Tibial nerve (tissue), 4 donors: ENCODE measurements around the gene GNPAT. TPM values are rescaled to one million over a fixed set of nuclear protein-coding genes. Genes with fewer than 3 reads are reported as not detected.

Experiments
- DNase-seq, 2 donors: peaks; one replicate each; pipeline ENCODE4 v3.0.0-alpha.2; 2019; ENCODE audit warnings: low spot score in 2 of 2
- H3K27ac ChIP-seq, 4 donors: fragments of 200-600 bp; sonication (generic) in 3 of 4; one replicate each; pipeline ENCODE4 v1.5.1; 2017 to 2019; ENCODE audit warnings: mild to moderate bottlenecking in 1 of 4
- H3K27me3 ChIP-seq, 2 donors: fragments of 200-600 bp; sonication (generic) in 1 of 2; one replicate each; pipeline versions ENCODE4 v1.5.1 to v1.6.0; 2017 to 2019
- H3K36me3 ChIP-seq, 3 donors: fragments of 200-600 bp; sonication (generic); one replicate each; pipeline ENCODE4 v1.5.1; 2018 to 2019
- H3K4me1 ChIP-seq, 4 donors: fragments of 200-600 bp; sonication (generic) in 3 of 4; one replicate each; pipeline ENCODE4 v1.5.1; 2017 to 2019
- H3K4me3 ChIP-seq, 4 donors: fragments of 200-600 bp; sonication (generic) in 3 of 4; one replicate each; pipeline ENCODE4 v1.5.1; 2017 to 2019; ENCODE audit warnings: mild to moderate bottlenecking in 1 of 4, moderate library complexity in 1 of 4
- H3K9me3 ChIP-seq, 4 donors: fragments of 200-600 bp; sonication (generic) in 3 of 4; one replicate each; pipeline ENCODE4 v1.5.1; 2017 to 2019
- EP300 ChIP-seq, 2 donors: sonication (generic); formaldehyde crosslinking; IDR thresholded peaks; one replicate each; pipeline ENCODE4 v1.6.1; 2017; ENCODE audit warnings: antibody characterized with exemption in 2 of 2, mild to moderate bottlenecking in 1 of 2
- POLR2A ChIP-seq, 2 donors: fragments of 450-650 bp; IDR thresholded peaks; one replicate each; pipeline ENCODE4 v1.6.1; 2017; ENCODE audit warnings: antibody characterized with exemption in 2 of 2, mild to moderate bottlenecking in 2 of 2, moderate library complexity in 2 of 2
- WGBS, 2 donors: methylation state at CpG; one replicate each; pipeline ENCODE4 v1.1.5; 2018; 5-methylcytosine and 5-hydroxymethylcytosine counted together
- total RNA-seq, 4 donors: library from RNA; depleted of rRNA; stranded (reverse); fragments of >200 nt; gene quantifications; one replicate each; pipeline ENCODE4 v1.1.0, GENCODE V29; 2016
- TF ChIP-seq, protein P1 (sequence below), 5 experiments: fragments of 200-600 bp in 3 of 5; fragments of 450-650 bp in 2 of 5; sonication (generic) in 3 of 5; IDR thresholded peaks; one replicate each; pipeline ENCODE4 v1.5.1; 2016 to 2019; ENCODE audit warnings: antibody characterized with exemption in 5 of 5, mild to moderate bottlenecking in 3 of 5, moderate library complexity in 2 of 5

GNPAT gene
- total RNA-seq, 4 donors from 2014 or later = 21.8 to 38.2 (median 33.3) TPM

DNA sequence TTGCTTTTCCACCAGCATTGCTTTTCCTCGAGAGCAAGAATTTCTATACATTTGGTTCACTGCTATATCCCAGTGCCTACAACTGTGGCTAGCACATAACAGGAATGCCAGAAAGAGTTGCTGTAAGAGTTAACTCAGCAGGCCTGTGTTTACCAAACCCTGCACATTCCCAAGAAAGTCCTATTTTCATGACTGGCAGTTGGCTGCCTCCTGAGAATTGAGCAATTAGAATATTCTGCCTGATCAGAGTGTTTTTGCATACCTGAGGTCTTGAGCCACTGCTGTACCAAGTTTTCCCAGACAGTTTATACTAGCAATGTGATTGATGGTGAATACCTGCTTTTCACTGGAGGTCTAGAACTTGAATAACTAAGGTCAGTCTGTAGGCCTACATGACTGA lies 2.7 kb upstream of the GNPAT start:
- Histone ChIP-seq H3K27me3 (no peaks in the 10 kb centered on the region), H3K4me3 (no peak overlapping the region), H3K36me3 (peaks cover 0 to 39% (median 0%) of the 10 kb centered on the region in 3 donors), H3K4me1 (peaks cover 0 to 42% (median 22%) of the 10 kb centered on the region in 4 donors), H3K27ac (no peak overlapping the region), H3K9me3 (no peaks in the 10 kb centered on the region)
- no peak for DNase-seq
- TF ChIP-seq EP300 (IDR thresholded peaks at IDR 0.05) = no peak
- TF ChIP-seq, protein P1, sequence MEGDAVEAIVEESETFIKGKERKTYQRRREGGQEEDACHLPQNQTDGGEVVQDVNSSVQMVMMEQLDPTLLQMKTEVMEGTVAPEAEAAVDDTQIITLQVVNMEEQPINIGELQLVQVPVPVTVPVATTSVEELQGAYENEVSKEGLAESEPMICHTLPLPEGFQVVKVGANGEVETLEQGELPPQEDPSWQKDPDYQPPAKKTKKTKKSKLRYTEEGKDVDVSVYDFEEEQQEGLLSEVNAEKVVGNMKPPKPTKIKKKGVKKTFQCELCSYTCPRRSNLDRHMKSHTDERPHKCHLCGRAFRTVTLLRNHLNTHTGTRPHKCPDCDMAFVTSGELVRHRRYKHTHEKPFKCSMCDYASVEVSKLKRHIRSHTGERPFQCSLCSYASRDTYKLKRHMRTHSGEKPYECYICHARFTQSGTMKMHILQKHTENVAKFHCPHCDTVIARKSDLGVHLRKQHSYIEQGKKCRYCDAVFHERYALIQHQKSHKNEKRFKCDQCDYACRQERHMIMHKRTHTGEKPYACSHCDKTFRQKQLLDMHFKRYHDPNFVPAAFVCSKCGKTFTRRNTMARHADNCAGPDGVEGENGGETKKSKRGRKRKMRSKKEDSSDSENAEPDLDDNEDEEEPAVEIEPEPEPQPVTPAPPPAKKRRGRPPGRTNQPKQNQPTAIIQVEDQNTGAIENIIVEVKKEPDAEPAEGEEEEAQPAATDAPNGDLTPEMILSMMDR (IDR thresholded peaks at IDR 0.05) = no peak
- TF ChIP-seq POLR2A (IDR thresholded peaks at IDR 0.05) = no peak
- WGBS, 2 donors = 92 to 96% methylated on average over 1 of the region's 1 CpG

GRCh38 chr1:231240531-231240882 lies 505 bp upstream of the GNPAT start:
- Histone ChIP-seq H3K4me1 (peaks cover 0 to 58% (median 23%) of the 10 kb centered on the region in 4 donors), H3K4me3 (peak overlapping the region; percentile 58 to 86 (median 81)), H3K9me3 (no peaks in the 10 kb centered on the region), H3K27me3 (no peaks in the 10 kb centered on the region), H3K36me3 (peaks cover 0 to 32% (median 0%) of the 10 kb centered on the region in 3 donors), H3K27ac (peak overlapping the region; percentile 1 to 88 (median 86))
- TF ChIP-seq, protein P1 (IDR thresholded peaks at IDR 0.05) = no peak
- TF ChIP-seq POLR2A (IDR thresholded peaks at IDR 0.05) = no peak
- no peak for TF ChIP-seq EP300 (IDR thresholded peaks at IDR 0.05)
- 0 to 1% methylated on average over 13 of the region's 13 CpGs for WGBS, 2 donors
- DNase-seq = peak in 1 of 2 donors; percentile 15

GRCh38 chr1:231241750-231242149 lies 738 bp downstream of the GNPAT start:
- peak in 1 of 2 donors; percentile 7 for DNase-seq
- peaks cover 0 to 55% (median 20%) of the 10 kb centered on the region in 4 donors for H3K4me1 ChIP-seq
- H3K4me3 ChIP-seq = peak overlapping the region; percentile 58 to 86 (median 81)
- TF ChIP-seq POLR2A (IDR thresholded peaks at IDR 0.05) (no peak), EP300 (IDR thresholded peaks at IDR 0.05) (no peak)
- TF ChIP-seq, protein P1 (IDR thresholded peaks at IDR 0.05) = no peak
- H3K27ac ChIP-seq = peak overlapping the region in 2 of 4 donors; percentile 84 to 88
- peaks cover 0 to 21% (median 0%) of the 10 kb centered on the region in 3 donors for H3K36me3 ChIP-seq
- no peaks in the 10 kb centered on the region for H3K27me3 ChIP-seq
- no peaks in the 10 kb centered on the region for H3K9me3 ChIP-seq
- WGBS, 2 donors = 0 to 1% methylated on average over 10 of the region's 10 CpGs

DNA sequence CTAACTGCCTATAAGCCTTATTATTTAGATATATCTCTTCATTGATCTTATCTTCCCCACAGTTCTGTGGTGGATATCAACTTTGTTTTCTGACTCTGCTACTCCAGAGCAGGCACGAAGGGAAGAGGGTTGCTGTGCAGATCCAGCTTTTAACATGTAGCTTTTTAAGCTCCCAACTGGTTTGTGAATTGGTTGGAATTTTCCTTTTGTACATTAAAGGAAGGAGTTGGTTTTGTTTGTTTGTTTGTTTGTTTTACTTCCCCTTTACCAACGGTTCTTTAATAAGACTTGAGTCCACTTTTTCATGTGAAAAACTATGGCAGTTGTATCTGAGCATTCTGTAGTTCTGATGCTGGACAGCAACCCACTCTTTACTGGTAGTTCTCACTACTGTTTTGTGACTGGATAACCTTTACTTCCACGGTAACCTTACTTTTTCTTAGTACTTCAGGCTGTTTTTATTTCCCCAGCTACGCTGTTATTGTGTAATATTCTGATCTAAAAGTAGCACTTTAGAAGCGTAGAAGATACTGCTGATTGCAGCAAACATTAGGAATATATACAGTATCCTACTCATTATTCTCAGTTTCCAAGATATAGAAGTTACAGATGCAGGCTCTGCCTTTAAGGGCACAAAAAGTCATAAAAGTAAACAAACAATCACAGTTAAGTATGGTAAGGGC lies 1.6 kb downstream of the GNPAT start:
- H3K27ac ChIP-seq = no peak overlapping the region
- no peak for DNase-seq
- 38 to 41% methylated on average over 5 of the region's 5 CpGs for WGBS, 2 donors
- H3K27me3 ChIP-seq = no peaks in the 10 kb centered on the region
- peak overlapping the region; percentile 58 to 86 (median 81) for H3K4me3 ChIP-seq
- H3K36me3 ChIP-seq = peaks cover 0 to 18% (median 0%) of the 10 kb centered on the region in 3 donors
- peaks cover 0 to 48% (median 19%) of the 10 kb centered on the region in 4 donors for H3K4me1 ChIP-seq
- no peaks in the 10 kb centered on the region for H3K9me3 ChIP-seq
- TF ChIP-seq, protein P1 (IDR thresholded peaks at IDR 0.05) = no peak
- TF ChIP-seq POLR2A (IDR thresholded peaks at IDR 0.05) (no peak), EP300 (IDR thresholded peaks at IDR 0.05) (no peak)

GRCh38 chr1:231248778-231249177 lies 7.8 kb downstream of the GNPAT start:
- no peaks in the 10 kb centered on the region for H3K27me3 ChIP-seq

More at GRCh38 chr1:231248778-231249177, 7.8 kb downstream of the GNPAT start:
- Histone ChIP-seq H3K4me3 (no peak overlapping the region), H3K36me3 (peaks cover 0 to 37% (median 0%) of the 10 kb centered on the region in 3 donors), H3K4me1 (peaks cover 0 to 11% (median 0%) of the 10 kb centered on the region in 4 donors), H3K9me3 (no peaks in the 10 kb centered on the region), H3K27ac (no peak overlapping the region)
- no peak for DNase-seq
- WGBS, 2 donors = 96 to 100% methylated on average over 1 of the region's 1 CpG
- no peak for TF ChIP-seq POLR2A (IDR thresholded peaks at IDR 0.05)
- TF ChIP-seq EP300 (IDR thresholded peaks at IDR 0.05) = no peak
- TF ChIP-seq, protein P1 (IDR thresholded peaks at IDR 0.05) = no peak
